DOHH2 (cell line): ENCODE data around the gene UNC119B.

Experiments used
- H3F3A ChIP-seq: fragments of 200-600 bp; sonication (generic), shearing (Covaris generic); 2 replicates; pipeline ENCODE4 v1.6.0; 2016; ENCODE audit warnings: antibody characterized with exemption, mild to moderate bottlenecking; ENCODE audit not compliant: control insufficient read depth, insufficient read depth
- H3K27ac ChIP-seq: fragments of 200-600 bp; sonication (generic); 2 replicates; pipeline ENCODE4 v1.5.1; 2014; ENCODE audit warnings: low read depth, mild to moderate bottlenecking, low read length, moderate library complexity
- H3K27me3 ChIP-seq: fragments of 200-600 bp; sonication (generic); 2 replicates; pipeline ENCODE4 v1.6.1; 2014; ENCODE audit warnings: mild to moderate bottlenecking, low read length, mixed read lengths; ENCODE audit not compliant: control insufficient read depth
- H3K36me3 ChIP-seq: fragments of 200-600 bp; sonication (generic); 2 replicates; pipeline ENCODE4 v1.6.1; 2014; ENCODE audit warnings: mild to moderate bottlenecking, low read length, moderate library complexity, mixed read lengths; ENCODE audit not compliant: control insufficient read depth
- H3K4me1 ChIP-seq: fragments of 200-600 bp; sonication (generic); 2 replicates; pipeline ENCODE4 v1.6.1; 2014; ENCODE audit warnings: mild to moderate bottlenecking, low read length, mixed read lengths; ENCODE audit not compliant: control insufficient read depth
- H3K4me2 ChIP-seq: fragments of 200-600 bp; sonication (generic); 2 replicates; pipeline ENCODE4 v1.6.0; 2014; ENCODE audit warnings: mild to moderate bottlenecking, low read length, moderate library complexity
- H3K4me3 ChIP-seq: fragments of 200-600 bp; sonication (generic); 2 replicates; pipeline ENCODE4 v1.5.1; 2014; ENCODE audit warnings: mild to moderate bottlenecking, low read length, mixed read lengths
- H3K79me2 ChIP-seq: fragments of 200-600 bp; sonication (generic); 2 replicates; pipeline ENCODE4 v1.6.1; 2014; ENCODE audit warnings: mild to moderate bottlenecking, low read length, mixed read lengths; ENCODE audit not compliant: control insufficient read depth
- H3K9me2 ChIP-seq: fragments of 200-600 bp; sonication (generic); replicated peaks from 2 replicates; pipeline ENCODE4 v1.6.1; 2014; ENCODE audit warnings: mild to moderate bottlenecking, low read length, mixed read lengths; ENCODE audit not compliant: control insufficient read depth
- H3K9me3 ChIP-seq: fragments of 200-600 bp; sonication (generic); 2 replicates; pipeline ENCODE4 v1.6.1; 2014; ENCODE audit warnings: antibody characterized with exemption, low read length, mixed read lengths; ENCODE audit not compliant: control insufficient read depth, insufficient read depth
- H4K20me1 ChIP-seq: fragments of 200-600 bp; sonication (generic); 2 replicates; pipeline ENCODE4 v1.6.0; 2014; ENCODE audit warnings: low read depth, mild to moderate bottlenecking, antibody characterized with exemption, low read length, moderate library complexity; ENCODE audit not compliant: control insufficient read depth, insufficient read depth
- CTCF ChIP-seq: fragments of 200-600 bp; sonication (generic); IDR thresholded peaks from one replicate; pipeline ENCODE4 v1.5.1; 2014; ENCODE audit warnings: antibody characterized with exemption, mild to moderate bottlenecking, low read depth, low read length; ENCODE audit not compliant: poor library complexity, severe bottlenecking
- EZH2phosphoT487 ChIP-seq: fragments of 200-600 bp; sonication (generic); IDR thresholded peaks from 2 replicates; pipeline ENCODE4 v1.6.1; 2017; ENCODE audit warnings: borderline replicate concordance, mild to moderate bottlenecking, antibody characterized with exemption, low read length, moderate library complexity, mixed read lengths

The UNC119B gene

GRCh38 chr12:120738252-120739030, 28.2 kb downstream of the UNC119B start:
- H3F3A ChIP-seq: no peaks in the 10 kb centered on the region
- no peaks in the 10 kb centered on the region for H3K9me3 ChIP-seq
- H3K9me2 ChIP-seq: no peaks in the 10 kb centered on the region
- TF ChIP-seq CTCF: no peak
- no peak for TF ChIP-seq EZH2phosphoT487
- H3K79me2 ChIP-seq: no peaks in the 10 kb centered on the region
- no peaks in the 10 kb centered on the region for H3K27me3 ChIP-seq
- no peak overlapping the region for H3K4me2 ChIP-seq
- no peaks in the 10 kb centered on the region for H3K36me3 ChIP-seq
- H3K4me3 ChIP-seq: no peak overlapping the region
- H3K4me1 ChIP-seq: no peaks in the 10 kb centered on the region
- H4K20me1 ChIP-seq: no peaks in the 10 kb centered on the region
- H3K27ac ChIP-seq: no peak overlapping the region

DNA sequence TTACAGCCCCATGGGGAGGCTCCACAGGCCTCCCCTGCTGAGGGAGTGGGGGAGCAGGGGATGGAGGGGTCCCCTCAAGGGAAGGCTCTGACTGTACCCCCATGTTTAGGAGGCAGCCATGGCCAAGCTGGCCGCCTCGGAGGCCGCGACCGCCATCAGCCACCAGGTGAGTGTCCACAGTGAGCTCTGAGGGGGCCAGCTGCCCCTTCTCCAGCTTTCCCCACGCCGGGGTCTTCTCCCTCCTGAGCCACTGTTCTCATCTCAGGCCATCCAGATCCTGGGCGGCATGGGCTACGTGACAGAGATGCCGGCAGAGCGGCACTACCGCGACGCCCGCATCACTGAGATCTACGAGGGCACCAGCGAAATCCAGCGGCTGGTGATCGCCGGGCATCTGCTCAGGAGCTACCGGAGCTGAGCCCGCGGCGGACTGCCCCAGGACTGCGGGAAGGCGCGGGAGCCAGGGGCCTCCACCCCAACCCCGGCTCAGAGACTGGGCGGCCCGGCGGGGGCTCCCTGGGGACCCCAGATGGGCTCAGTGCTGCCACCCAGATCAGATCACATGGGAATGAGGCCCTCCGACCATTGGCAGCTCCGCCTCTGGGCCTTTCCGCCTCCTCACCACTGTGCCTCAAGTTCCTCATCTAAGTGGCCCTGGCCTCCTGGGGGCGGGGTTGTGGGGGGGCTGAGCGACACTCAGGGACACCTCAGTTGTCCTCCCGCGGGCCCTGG, 28.9 kb downstream of the UNC119B start:
- TF ChIP-seq CTCF: no peak
- no peak for TF ChIP-seq EZH2phosphoT487
- Histone ChIP-seq H3F3A (no peaks in the 10 kb centered on the region), H3K27me3 (no peaks in the 10 kb centered on the region), H3K9me2 (no peaks in the 10 kb centered on the region), H3K79me2 (no peaks in the 10 kb centered on the region), H4K20me1 (no peaks in the 10 kb centered on the region), H3K36me3 (no peaks in the 10 kb centered on the region), H3K4me1 (no peaks in the 10 kb centered on the region), H3K4me2 (no peak overlapping the region), H3K27ac (no peak overlapping the region), H3K4me3 (no peak overlapping the region), H3K9me3 (no peaks in the 10 kb centered on the region)

DNA sequence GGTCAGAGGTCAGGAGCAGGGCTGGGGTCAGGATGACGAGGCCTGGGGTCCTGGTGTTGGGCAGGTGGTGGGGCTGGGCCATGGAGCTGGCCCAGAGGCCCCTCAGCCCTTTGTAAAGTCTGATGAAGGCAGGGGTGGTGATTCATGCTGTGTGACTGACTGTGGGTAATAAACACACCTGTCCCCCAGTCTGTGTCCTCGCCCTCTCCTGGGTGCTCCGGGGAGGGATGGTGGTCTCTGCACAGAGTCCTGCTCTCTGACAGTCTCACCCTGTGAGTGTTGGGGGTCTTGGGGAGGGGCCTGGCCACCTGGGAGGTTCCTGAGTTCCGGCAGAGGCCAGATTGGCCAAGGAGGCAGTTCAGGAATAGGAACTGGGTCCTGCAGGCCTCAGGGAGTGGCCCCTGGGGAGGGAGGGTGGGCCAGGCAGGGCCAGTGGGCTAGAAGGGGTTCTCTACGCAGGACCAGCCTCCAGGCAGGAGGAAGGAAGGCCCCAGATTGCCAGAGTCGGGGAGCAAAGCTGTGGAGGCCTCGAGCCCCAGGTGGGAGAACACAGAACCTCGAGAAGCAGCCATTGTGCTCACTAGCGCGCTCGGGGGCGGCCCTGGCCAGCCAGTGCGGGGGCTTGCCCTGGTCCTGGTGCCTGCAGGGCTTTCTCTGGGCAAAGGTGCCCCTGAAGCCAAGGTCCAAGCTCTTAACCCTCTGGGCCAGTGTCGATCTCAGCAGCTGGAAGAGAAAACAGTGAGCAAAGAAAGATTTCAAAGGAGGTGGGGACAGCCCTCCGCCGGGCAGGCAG, 29.8 kb downstream of the UNC119B start:
- H3K79me2 ChIP-seq: no peaks in the 10 kb centered on the region
- H3K36me3 ChIP-seq: no peaks in the 10 kb centered on the region

More for the DNA sequence above, 29.8 kb downstream of the UNC119B start:
- Histone ChIP-seq H4K20me1 (no peaks in the 10 kb centered on the region), H3K4me2 (no peak overlapping the region), H3K27me3 (no peaks in the 10 kb centered on the region), H3K4me3 (no peak overlapping the region), H3K4me1 (no peaks in the 10 kb centered on the region), H3K9me2 (no peaks in the 10 kb centered on the region), H3K27ac (no peak overlapping the region), H3F3A (no peaks in the 10 kb centered on the region), H3K9me3 (no peaks in the 10 kb centered on the region)
- no peak for TF ChIP-seq CTCF
